Adrenal gland (tissue), 5 donors: Measurements from ENCODE around the gene MAP2K6.

Experiments
- POLR2A ChIP-seq, 2 donors: fragments of 450-650 bp; IDR thresholded peaks; one replicate each; pipeline ENCODE4 v1.6.1; 2017; ENCODE audit warnings: antibody characterized with exemption in 2 of 2, mild to moderate bottlenecking in 2 of 2, moderate library complexity in 1 of 2
- TF ChIP-seq, protein P1 (sequence below), 6 experiments: fragments of 450-650 bp in 4 of 6; fragments of 200-600 bp in 2 of 6; sonication (generic) in 1 of 6; IDR thresholded peaks; 1 replicate in 5 of 6; 2 replicates in 1 of 6; pipeline versions ENCODE4 v1.5.1 to v1.8.0; 2016 to 2021; ENCODE audit warnings: antibody characterized with exemption in 6 of 6, mild to moderate bottlenecking in 2 of 6, moderate library complexity in 1 of 6
- donor health status: DM: no; HTN: no; CAD: no.

DNA sequence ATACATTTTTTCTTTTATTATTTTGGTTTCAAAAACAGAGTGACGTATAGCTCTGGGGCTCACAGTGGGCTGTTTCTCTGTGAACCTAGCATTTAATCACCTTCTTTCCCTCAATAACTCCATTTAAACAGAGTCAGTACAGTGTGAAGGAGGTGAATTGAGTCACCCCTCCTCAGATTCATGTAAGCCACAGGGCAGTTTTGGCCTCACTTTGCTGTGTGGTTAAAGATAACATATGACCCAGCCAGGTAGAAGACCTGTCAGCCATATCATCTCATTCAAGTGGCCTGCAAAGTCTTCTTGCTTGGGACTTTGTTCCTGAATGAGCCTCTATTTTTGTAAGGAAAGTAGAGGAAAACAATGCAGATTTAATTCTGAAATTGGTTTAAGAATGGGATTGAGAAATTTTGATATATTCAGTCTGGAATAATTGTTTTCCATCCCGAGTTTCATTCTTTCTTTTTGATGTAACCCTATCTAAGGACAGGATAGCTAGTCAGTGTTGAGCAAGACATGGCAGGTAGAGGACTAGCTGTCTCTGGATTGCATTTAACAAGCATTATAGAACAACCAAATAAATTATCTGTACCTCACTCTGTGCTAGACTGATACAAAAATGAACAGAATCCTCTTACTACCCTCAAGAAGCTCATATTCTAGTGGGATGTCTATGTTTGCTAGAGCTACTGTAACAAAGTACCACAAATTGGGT, 13.1 kb downstream of the MAP2K6 start:
- TF ChIP-seq, protein P1, sequence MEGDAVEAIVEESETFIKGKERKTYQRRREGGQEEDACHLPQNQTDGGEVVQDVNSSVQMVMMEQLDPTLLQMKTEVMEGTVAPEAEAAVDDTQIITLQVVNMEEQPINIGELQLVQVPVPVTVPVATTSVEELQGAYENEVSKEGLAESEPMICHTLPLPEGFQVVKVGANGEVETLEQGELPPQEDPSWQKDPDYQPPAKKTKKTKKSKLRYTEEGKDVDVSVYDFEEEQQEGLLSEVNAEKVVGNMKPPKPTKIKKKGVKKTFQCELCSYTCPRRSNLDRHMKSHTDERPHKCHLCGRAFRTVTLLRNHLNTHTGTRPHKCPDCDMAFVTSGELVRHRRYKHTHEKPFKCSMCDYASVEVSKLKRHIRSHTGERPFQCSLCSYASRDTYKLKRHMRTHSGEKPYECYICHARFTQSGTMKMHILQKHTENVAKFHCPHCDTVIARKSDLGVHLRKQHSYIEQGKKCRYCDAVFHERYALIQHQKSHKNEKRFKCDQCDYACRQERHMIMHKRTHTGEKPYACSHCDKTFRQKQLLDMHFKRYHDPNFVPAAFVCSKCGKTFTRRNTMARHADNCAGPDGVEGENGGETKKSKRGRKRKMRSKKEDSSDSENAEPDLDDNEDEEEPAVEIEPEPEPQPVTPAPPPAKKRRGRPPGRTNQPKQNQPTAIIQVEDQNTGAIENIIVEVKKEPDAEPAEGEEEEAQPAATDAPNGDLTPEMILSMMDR (IDR thresholded peaks at IDR 0.05): no peak
- no peak for TF ChIP-seq POLR2A (IDR thresholded peaks at IDR 0.05)
